ENCODE results near the gene ARHGAP12.

- TF ChIP-seq CTCF (IDR thresholded peaks at IDR 0.05; ENCODE audit: borderline replicate concordance, extremely low read depth, low read length, poor library complexity, severe bottlenecking), result no peak
- TF ChIP-seq EZH2 (IDR thresholded peaks at IDR 0.05; ENCODE audit: borderline replicate concordance, low read depth, low read length, severe bottlenecking), result no peak
Observed at GRCh38 chr10:31774928-31775650, 153.5 kb downstream of the ARHGAP12 start.

Data from DND-41 (cell line).